ENCODE data around the gene OTC. TPM values are rescaled to one million over a fixed set of nuclear protein-coding genes. Genes with fewer than 3 reads are reported as not detected.
A peak's percentile ranks its signal among the peaks of the same experiment; 100 is the strongest.

Gene OTC
- 2.7 TPM for total RNA-seq

DNA sequence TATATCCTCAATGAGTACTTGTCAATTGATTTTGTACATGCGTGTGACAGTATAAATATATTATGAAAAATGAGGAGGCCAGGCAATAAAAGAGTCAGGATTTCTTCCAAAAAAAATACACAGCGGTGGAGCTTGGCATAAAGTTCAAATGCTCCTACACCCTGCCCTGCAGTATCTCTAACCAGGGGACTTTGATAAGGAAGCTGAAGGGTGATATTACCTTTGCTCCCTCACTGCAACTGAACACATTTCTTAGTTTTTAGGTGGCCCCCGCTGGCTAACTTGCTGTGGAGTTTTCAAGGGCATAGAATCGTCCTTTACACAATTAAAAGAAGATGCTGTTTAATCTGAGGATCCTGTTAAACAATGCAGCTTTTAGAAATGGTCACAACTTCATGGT is at the start of gene OTC:
Gene OTC, plus strand, starts transcription at position 243 of the 400 bp plus-strand sequence. Its CDS starts 93 bp downstream, at position 336.
- Histone ChIP-seq H3K36me3 (no peaks in the 10 kb centered on the region), H3K27me3 (no peaks in the 10 kb centered on the region)

DNA sequence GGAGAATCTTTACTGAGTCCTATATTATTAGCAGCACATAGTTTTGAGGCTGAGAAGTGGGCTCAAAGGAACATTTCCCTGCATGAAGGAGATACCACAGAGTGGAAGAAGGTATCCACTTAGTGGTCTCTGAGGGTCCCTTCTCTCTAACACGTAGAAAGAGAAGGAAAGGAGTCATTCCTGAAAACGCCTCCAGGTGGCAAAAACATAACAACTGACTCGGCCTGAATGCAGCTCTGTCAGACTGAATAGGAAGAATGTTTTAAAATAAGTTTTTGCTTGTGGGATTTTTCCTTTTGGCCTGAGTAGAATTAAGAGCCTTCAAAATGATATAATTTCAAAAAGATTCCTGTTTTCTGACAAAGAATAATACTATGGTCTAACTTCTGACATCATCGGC is 48.4 kb upstream of the OTC start:
- Histone ChIP-seq H3K27ac (no peak overlapping the region), H3K4me1 (no peaks in the 10 kb centered on the region), H3K27me3 (no peaks in the 10 kb centered on the region), H3K36me3 (no peaks in the 10 kb centered on the region), H3K4me3 (no peak overlapping the region), H3K9me3 (no peaks in the 10 kb centered on the region)
- intact Hi-C loops (cut with DNase I): no loop called here
- TF ChIP-seq POLR2AphosphoS5 (IDR thresholded peaks at IDR 0.05; ENCODE audit: insufficient read depth in 1 of 2, low read depth in 1 of 2) (no peak), POLR2A (IDR thresholded peaks at IDR 0.05) (no peak)
- TF ChIP-seq, protein P1, sequence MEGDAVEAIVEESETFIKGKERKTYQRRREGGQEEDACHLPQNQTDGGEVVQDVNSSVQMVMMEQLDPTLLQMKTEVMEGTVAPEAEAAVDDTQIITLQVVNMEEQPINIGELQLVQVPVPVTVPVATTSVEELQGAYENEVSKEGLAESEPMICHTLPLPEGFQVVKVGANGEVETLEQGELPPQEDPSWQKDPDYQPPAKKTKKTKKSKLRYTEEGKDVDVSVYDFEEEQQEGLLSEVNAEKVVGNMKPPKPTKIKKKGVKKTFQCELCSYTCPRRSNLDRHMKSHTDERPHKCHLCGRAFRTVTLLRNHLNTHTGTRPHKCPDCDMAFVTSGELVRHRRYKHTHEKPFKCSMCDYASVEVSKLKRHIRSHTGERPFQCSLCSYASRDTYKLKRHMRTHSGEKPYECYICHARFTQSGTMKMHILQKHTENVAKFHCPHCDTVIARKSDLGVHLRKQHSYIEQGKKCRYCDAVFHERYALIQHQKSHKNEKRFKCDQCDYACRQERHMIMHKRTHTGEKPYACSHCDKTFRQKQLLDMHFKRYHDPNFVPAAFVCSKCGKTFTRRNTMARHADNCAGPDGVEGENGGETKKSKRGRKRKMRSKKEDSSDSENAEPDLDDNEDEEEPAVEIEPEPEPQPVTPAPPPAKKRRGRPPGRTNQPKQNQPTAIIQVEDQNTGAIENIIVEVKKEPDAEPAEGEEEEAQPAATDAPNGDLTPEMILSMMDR (IDR thresholded peaks at IDR 0.05): no peak
- DNase-seq (ENCODE audit: extremely low spot score in 2 of 2): no peak

More for the DNA sequence above, at the start of gene OTC:
- Histone ChIP-seq H3K27ac (no peak within 1 kb of the TSS), H3K4me1 (no peaks in the 10 kb centered on the region), H3K9me3 (no peaks in the 10 kb centered on the region), H3K4me3 (no peak within 1 kb of the TSS)
- no peak for DNase-seq (ENCODE audit: extremely low spot score in 2 of 2)
- intact Hi-C loops (cut with DNase I): no loop called here
- TF ChIP-seq, protein P1 (IDR thresholded peaks at IDR 0.05): no peak
- no peak for TF ChIP-seq POLR2A (IDR thresholded peaks at IDR 0.05)
- TF ChIP-seq POLR2AphosphoS5 (IDR thresholded peaks at IDR 0.05; ENCODE audit: insufficient read depth in 1 of 2, low read depth in 1 of 2): no peak

DNA sequence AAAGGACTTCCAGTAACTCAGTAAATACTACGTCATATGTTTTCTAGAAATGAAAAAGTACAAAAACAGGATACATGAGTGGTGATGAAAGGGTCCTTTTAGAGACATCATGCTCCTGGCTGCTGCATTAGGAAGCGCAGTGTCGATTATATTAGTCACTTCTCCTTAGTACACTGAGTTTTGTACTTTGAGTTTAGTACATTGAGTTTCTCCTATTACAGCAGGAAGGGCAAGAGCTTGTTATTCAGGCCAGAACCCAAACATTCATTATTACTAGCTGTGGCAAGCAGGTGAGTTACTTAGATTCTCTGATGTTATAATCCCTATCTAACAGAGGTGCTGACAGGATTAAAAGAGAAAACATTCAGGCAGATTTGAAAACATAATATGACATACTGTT is 46.4 kb upstream of the OTC start:
- H3K27ac ChIP-seq: no peak overlapping the region
- intact Hi-C loops (cut with DNase I): no loop called here
- TF ChIP-seq, protein P1 (IDR thresholded peaks at IDR 0.05): no peak
- TF ChIP-seq POLR2AphosphoS5 (IDR thresholded peaks at IDR 0.05; ENCODE audit: insufficient read depth in 1 of 2, low read depth in 1 of 2) (peak in 1 of 2 donors; percentile 78), POLR2A (IDR thresholded peaks at IDR 0.05) (no peak)

DNA sequence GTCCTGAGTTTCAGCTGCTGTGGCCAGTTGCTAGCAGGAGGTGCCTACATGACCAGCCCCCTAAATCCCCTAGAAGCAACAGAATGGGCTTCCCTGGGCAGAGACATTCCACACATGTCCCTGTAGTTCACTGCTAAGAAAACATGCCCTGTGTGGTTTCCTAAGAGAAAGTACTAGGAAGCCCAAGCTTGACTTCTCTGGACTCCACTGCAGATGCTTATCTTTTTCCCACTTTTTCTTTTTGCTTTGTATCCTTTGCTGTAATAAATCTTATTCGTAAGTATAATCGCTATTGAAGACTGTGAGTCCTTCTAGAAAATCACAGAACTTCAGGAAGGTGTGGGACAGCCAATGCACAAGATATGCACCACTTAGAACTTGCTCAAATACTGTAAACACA is 40.7 kb upstream of the OTC start:
- DNase-seq (ENCODE audit: extremely low spot score in 2 of 2): no peak
- no peaks in the 10 kb centered on the region for H3K9me3 ChIP-seq
- no peak overlapping the region for H3K27ac ChIP-seq
- H3K36me3 ChIP-seq: no peaks in the 10 kb centered on the region
- intact Hi-C loops (cut with DNase I): no loop called here
- TF ChIP-seq, protein P1 (IDR thresholded peaks at IDR 0.05): no peak
- no peak for TF ChIP-seq POLR2A (IDR thresholded peaks at IDR 0.05)
- H3K4me3 ChIP-seq: no peak overlapping the region
- no peaks in the 10 kb centered on the region for H3K4me1 ChIP-seq
- H3K27me3 ChIP-seq: no peaks in the 10 kb centered on the region

More for the DNA sequence above, 46.4 kb upstream of the OTC start:
- Histone ChIP-seq H3K4me3 (no peak overlapping the region), H3K9me3 (no peaks in the 10 kb centered on the region), H3K27me3 (no peaks in the 10 kb centered on the region), H3K36me3 (no peaks in the 10 kb centered on the region), H3K4me1 (no peaks in the 10 kb centered on the region)
- DNase-seq (ENCODE audit: extremely low spot score in 2 of 2): no peak

DNA sequence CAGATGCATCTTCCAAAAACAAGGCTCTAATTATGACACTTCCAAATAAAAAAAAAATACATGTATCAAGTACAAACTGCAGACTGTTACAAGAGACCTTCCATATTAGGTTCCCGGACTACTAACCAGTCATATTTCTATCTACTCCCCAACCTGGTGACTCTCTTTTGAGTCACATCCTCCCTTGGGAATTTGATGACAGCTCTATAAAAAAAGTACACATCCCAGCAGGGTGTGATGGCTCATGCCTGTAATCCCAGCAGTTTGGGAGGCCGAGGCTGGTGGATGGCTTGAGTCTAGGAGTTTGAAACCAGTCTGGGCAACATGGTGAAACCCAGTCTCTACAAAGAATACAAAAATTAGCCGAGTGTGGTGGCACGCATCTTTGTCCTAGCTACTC is 40.0 kb upstream of the OTC start:
- Histone ChIP-seq H3K4me3 (no peak overlapping the region), H3K27ac (no peak overlapping the region)
- no peak for DNase-seq (ENCODE audit: extremely low spot score in 2 of 2)

More for the DNA sequence above, 40.0 kb upstream of the OTC start:
- H3K36me3 ChIP-seq: no peaks in the 10 kb centered on the region
- intact Hi-C loops (cut with DNase I): no loop called here
- no peaks in the 10 kb centered on the region for H3K9me3 ChIP-seq
- TF ChIP-seq POLR2A (IDR thresholded peaks at IDR 0.05): no peak
- TF ChIP-seq, protein P1 (IDR thresholded peaks at IDR 0.05): no peak
- no peak for TF ChIP-seq POLR2AphosphoS5 (IDR thresholded peaks at IDR 0.05; ENCODE audit: insufficient read depth in 1 of 2, low read depth in 1 of 2)
- no peaks in the 10 kb centered on the region for H3K27me3 ChIP-seq
- H3K4me1 ChIP-seq: no peaks in the 10 kb centered on the region

Measured in vagina (tissue), 2 donors.